ENCODE results near the gene CSHL1.
"Not testable (repeated sequence)": the region's sequence is repeated elsewhere in the genome, so short reads cannot be mapped to it uniquely, and the experiment has no call there.

Gene CSHL1

GRCh38 chr17:63898899-63899798 is 11.9 kb downstream of the CSHL1 start:
- not testable (repeated sequence) for H3K9me3 Mint-ChIP-seq, H3K4me3 Mint-ChIP-seq, H3K27ac Mint-ChIP-seq, H3K36me3 Mint-ChIP-seq
- H3K27me3 Mint-ChIP-seq = peaks cover 0 to 13% of the 10 kb centered on the region in 2 donors
- ATAC-seq (replicated peaks) (peak; percentile 54 to 76), DNase-seq (peak; percentile 30)
- H3K4me1 Mint-ChIP-seq = peaks cover 8 to 19% of the 10 kb centered on the region in 2 donors

GRCh38 chr17:63896524-63897354 is 14.3 kb downstream of the CSHL1 start, which contains the start of gene CSH1:
Gene CSH1 (minus strand): TSS chr17:63896574. CDS start chr17:63896511, 63 bp downstream.
- not testable (repeated sequence) for H3K36me3 Mint-ChIP-seq, H3K9me3 Mint-ChIP-seq, H3K4me3 Mint-ChIP-seq, H3K27ac Mint-ChIP-seq, DNase-seq
- peak; percentile 67 to 77 for ATAC-seq (replicated peaks)
- Mint-ChIP-seq H3K27me3 (peaks cover 0 to 10% of the 10 kb centered on the region in 2 donors), H3K4me1 (peaks cover 5 to 14% of the 10 kb centered on the region in 2 donors)

GRCh38 chr17:63894821-63895220 is 16.2 kb downstream of the CSHL1 start:
- peaks cover 5 to 14% of the 10 kb centered on the region in 2 donors for H3K4me1 Mint-ChIP-seq
- H3K27me3 Mint-ChIP-seq; DNase-seq; H3K9me3 Mint-ChIP-seq; H3K36me3 Mint-ChIP-seq; H3K4me3 Mint-ChIP-seq; H3K27ac Mint-ChIP-seq; ATAC-seq (replicated peaks): not testable (repeated sequence)

GRCh38 chr17:63894021-63894420 is 17.0 kb downstream of the CSHL1 start:
- not testable (repeated sequence) for DNase-seq; H3K36me3 Mint-ChIP-seq; H3K4me3 Mint-ChIP-seq; H3K27ac Mint-ChIP-seq; H3K27me3 Mint-ChIP-seq; ATAC-seq (replicated peaks); H3K9me3 Mint-ChIP-seq
- H3K4me1 Mint-ChIP-seq = peaks cover 6 to 11% of the 10 kb centered on the region in 2 donors

- H3K4me1 Mint-ChIP-seq = peaks cover 8 to 18% of the 10 kb centered on the region in 2 donors
- H3K4me3 Mint-ChIP-seq, H3K36me3 Mint-ChIP-seq, H3K27ac Mint-ChIP-seq, DNase-seq, H3K27me3 Mint-ChIP-seq, H3K9me3 Mint-ChIP-seq: not testable (repeated sequence)
- ATAC-seq (replicated peaks) = peak in 1 of 2 donors; percentile 39
These were observed 18.6 kb downstream of the CSHL1 start for GRCh38 chr17:63892316-63893037.

- not testable (repeated sequence) for H3K36me3 Mint-ChIP-seq, H3K4me3 Mint-ChIP-seq
These were observed 21.8 kb downstream of the CSHL1 start for GRCh38 chr17:63889026-63889848.

GRCh38 chr17:63885119-63885518 is 25.9 kb downstream of the CSHL1 start:
- Mint-ChIP-seq H3K4me1 (peaks cover 13 to 30% of the 10 kb centered on the region in 2 donors), H3K27me3 (peaks cover 5 to 12% of the 10 kb centered on the region in 2 donors)
- not testable (repeated sequence) for H3K4me3 Mint-ChIP-seq; DNase-seq; H3K36me3 Mint-ChIP-seq; H3K9me3 Mint-ChIP-seq; H3K27ac Mint-ChIP-seq; ATAC-seq (replicated peaks)

More at GRCh38 chr17:63889026-63889848, 21.8 kb downstream of the CSHL1 start:
- Mint-ChIP-seq H3K27ac (peak overlapping the region; percentile 22), H3K4me1 (peaks cover 9 to 21% of the 10 kb centered on the region in 2 donors)
- peak; percentile 86 to 87 for ATAC-seq (replicated peaks)
- not testable (repeated sequence) for DNase-seq, H3K27me3 Mint-ChIP-seq, H3K9me3 Mint-ChIP-seq

GRCh38 chr17:63882626-63883126 is 28.4 kb downstream of the CSHL1 start:
- not testable (repeated sequence) for H3K9me3 Mint-ChIP-seq; H3K27ac Mint-ChIP-seq; DNase-seq; H3K4me3 Mint-ChIP-seq; ATAC-seq (replicated peaks); H3K36me3 Mint-ChIP-seq
- H3K4me1 Mint-ChIP-seq = peaks cover 11 to 25% of the 10 kb centered on the region in 2 donors
- H3K27me3 Mint-ChIP-seq = peaks cover 5 to 12% of the 10 kb centered on the region in 2 donors

GRCh38 chr17:63881935-63882601 is 29.0 kb downstream of the CSHL1 start, which contains the start of gene GH2:
Gene GH2 (minus strand): TSS chr17:63881944. CDS start chr17:63881801, 143 bp downstream.
- no peaks in the 10 kb centered on the region for H3K9me3 Mint-ChIP-seq
- DNase-seq = peak; percentile 52
- ATAC-seq (replicated peaks) = peak; percentile 82 to 87
- H3K27ac Mint-ChIP-seq = no peak within 1 kb of the TSS
- H3K27me3 Mint-ChIP-seq = peaks cover 5 to 12% of the 10 kb centered on the region in 2 donors
- no peak within 1 kb of the TSS for H3K4me3 Mint-ChIP-seq
- peaks cover 0 to 2% of the 10 kb centered on the region in 2 donors for H3K36me3 Mint-ChIP-seq
- H3K4me1 Mint-ChIP-seq = peaks cover 11 to 25% of the 10 kb centered on the region in 2 donors

- not testable (repeated sequence) for H3K36me3 Mint-ChIP-seq; H3K27ac Mint-ChIP-seq; H3K9me3 Mint-ChIP-seq; ATAC-seq (replicated peaks); H3K4me3 Mint-ChIP-seq; DNase-seq
- Mint-ChIP-seq H3K4me1 (peaks cover 11 to 25% of the 10 kb centered on the region in 2 donors), H3K27me3 (peaks cover 5 to 12% of the 10 kb centered on the region in 2 donors)
These were observed 29.7 kb downstream of the CSHL1 start for GRCh38 chr17:63881337-63881736.

- H3K27ac Mint-ChIP-seq = no peak overlapping the region
- peaks cover 5 to 13% of the 10 kb centered on the region in 2 donors for H3K27me3 Mint-ChIP-seq
- no peaks in the 10 kb centered on the region for H3K9me3 Mint-ChIP-seq
- no peak overlapping the region for H3K4me3 Mint-ChIP-seq
- no peak for DNase-seq
- ATAC-seq (replicated peaks) = no peak
- peaks cover 0 to 2% of the 10 kb centered on the region in 2 donors for H3K36me3 Mint-ChIP-seq
- H3K4me1 Mint-ChIP-seq = peaks cover 11 to 25% of the 10 kb centered on the region in 2 donors
These were observed 30.4 kb downstream of the CSHL1 start for GRCh38 chr17:63880706-63881105.

GRCh38 chr17:63878413-63878812 is 32.6 kb downstream of the CSHL1 start:
- ATAC-seq (replicated peaks) = peak in 1 of 2 donors; percentile 27
- H3K27ac Mint-ChIP-seq, H3K9me3 Mint-ChIP-seq, DNase-seq, H3K36me3 Mint-ChIP-seq, H3K4me3 Mint-ChIP-seq: not testable (repeated sequence)
- Mint-ChIP-seq H3K4me1 (peaks cover 11% of the 10 kb centered on the region in 2 donors), H3K27me3 (peaks cover 13% of the 10 kb centered on the region in 2 donors)

Measured in stimulated activated naive B cell treated with anti-CD40 and anti-IgM and Interleukin-4, amounts not matched to agents 10 μg/mL and 1 μg/mL and 100 μg/mL, for 72 hours (primary cell).